CD4-positive, alpha-beta T cell (primary cell): ENCODE results near the gene NEK10. TPM values are rescaled to one million over a fixed set of nuclear protein-coding genes. Genes with fewer than 3 reads are reported as not detected.

Experiments
- ATAC-seq: fragments of 200-7000 bp; cut with Tn5 transposase; one replicate; pipeline ENCODE4 v1.10.0; 2022; ENCODE audit warnings: mild to moderate bottlenecking; ENCODE audit not compliant: poor library complexity
- CTCF ChIA-PET: fragments of 350-600 bp; sonication (Branson Sonifier 250); formaldehyde crosslinking; loops from one replicate; lab custom pipeline; 2021; ENCODE audit warnings: antibody characterized with exemption, inconsistent platforms; lab: Charles Lee
- POLR2A ChIA-PET: fragments of 350-600 bp; sonication (Branson Sonifier 250); formaldehyde crosslinking; loops from one replicate; lab custom pipeline; 2021; ENCODE audit warnings: antibody characterized with exemption, inconsistent platforms; lab: Charles Lee
- DNase-seq, 14 experiments: peaks; one replicate each; pipeline ENCODE4 v3.0.0-alpha.2; 2013 to 2020; ENCODE audit warnings: mixed read lengths in 2 of 14
- H3K27ac ChIP-seq, 2 donors: one replicate each; pipeline versions ENCODE4 v1.5.1 to v1.7.0; 2013; ENCODE audit warnings: low read length in 2 of 2, low read depth in 1 of 2, mild to moderate bottlenecking in 1 of 2
- H3K27me3 ChIP-seq, 2 experiments: 1 replicate in 1 of 2; 2 replicates in 1 of 2; pipeline versions ENCODE4 v1.6.1 to v1.7.0; 2013; ENCODE audit warnings: low read length in 2 of 2, control low read depth in 1 of 2, mild to moderate bottlenecking in 1 of 2, moderate library complexity in 1 of 2; ENCODE audit not compliant: insufficient read depth in 2 of 2, control insufficient read depth in 1 of 2
- H3K36me3 ChIP-seq: one replicate; pipeline ENCODE4 v1.6.1; 2013; ENCODE audit warnings: low read length, control low read depth; ENCODE audit not compliant: insufficient read depth
- H3K4me1 ChIP-seq: one replicate; pipeline ENCODE4 v1.6.1; 2013; ENCODE audit warnings: low read length, control low read depth; ENCODE audit not compliant: insufficient read depth
- H3K4me3 ChIP-seq: one replicate; pipeline ENCODE4 v1.5.1; 2013; ENCODE audit warnings: mild to moderate bottlenecking, low read length, moderate library complexity
- H3K9me3 ChIP-seq, 2 experiments: 1 replicate in 1 of 2; 2 replicates in 1 of 2; pipeline versions ENCODE4 v1.6.1 to v1.7.0; 2013; ENCODE audit warnings: low read length in 2 of 2, mild to moderate bottlenecking in 2 of 2, control low read depth in 1 of 2, moderate library complexity in 1 of 2; ENCODE audit not compliant: control insufficient read depth in 1 of 2, insufficient read depth in 1 of 2
- H3K27ac Mint-ChIP-seq: one replicate; pipeline ENCODE4 v1.8.0; 2020; ENCODE audit warnings: mixed read lengths
- H3K27me3 Mint-ChIP-seq: one replicate; pipeline ENCODE4 v1.8.0; 2021; ENCODE audit warnings: mixed read lengths
- H3K36me3 Mint-ChIP-seq: one replicate; pipeline ENCODE4 v1.8.0; 2021; ENCODE audit warnings: low read depth, mixed read lengths
- H3K4me1 Mint-ChIP-seq: one replicate; pipeline ENCODE4 v1.8.0; 2021; ENCODE audit warnings: low read depth, mixed read lengths
- H3K4me3 Mint-ChIP-seq: one replicate; pipeline ENCODE4 v1.8.0; 2020; ENCODE audit warnings: mild to moderate bottlenecking, mixed read lengths
- H3K9me3 Mint-ChIP-seq: one replicate; pipeline ENCODE4 v1.8.0; 2020; ENCODE audit warnings: mixed read lengths
- intact Hi-C, 2 experiments: fragments of 100-400 bp; cut with DNase I in 1 of 2; cut with micrococcal nuclease in 1 of 2; formaldehyde crosslinking; loops; one replicate each; pipeline versions ENCODE4 v1.15.1 to v1.9.0; 2023 to 2025; cut with DNase I, micrococcal nuclease
- total RNA-seq, 174 experiments: library from RNA in 2 of 174; stranded (reverse) in 2 of 174; gene quantifications; one replicate each; pipeline ENCODE4 v1.2.3 and lab custom pipeline; 2021 to 2026
- TF ChIP-seq, protein P1 (sequence below): fragments of 200-600 bp; IDR thresholded peaks from one replicate; pipeline ENCODE4 v1.8.0; 2022; ENCODE audit warnings: antibody characterized with exemption, mild to moderate bottlenecking

NEK10 gene
- total RNA-seq, 2 experiments from 2014 or later = 0.61 to 0.77 TPM

DNA sequence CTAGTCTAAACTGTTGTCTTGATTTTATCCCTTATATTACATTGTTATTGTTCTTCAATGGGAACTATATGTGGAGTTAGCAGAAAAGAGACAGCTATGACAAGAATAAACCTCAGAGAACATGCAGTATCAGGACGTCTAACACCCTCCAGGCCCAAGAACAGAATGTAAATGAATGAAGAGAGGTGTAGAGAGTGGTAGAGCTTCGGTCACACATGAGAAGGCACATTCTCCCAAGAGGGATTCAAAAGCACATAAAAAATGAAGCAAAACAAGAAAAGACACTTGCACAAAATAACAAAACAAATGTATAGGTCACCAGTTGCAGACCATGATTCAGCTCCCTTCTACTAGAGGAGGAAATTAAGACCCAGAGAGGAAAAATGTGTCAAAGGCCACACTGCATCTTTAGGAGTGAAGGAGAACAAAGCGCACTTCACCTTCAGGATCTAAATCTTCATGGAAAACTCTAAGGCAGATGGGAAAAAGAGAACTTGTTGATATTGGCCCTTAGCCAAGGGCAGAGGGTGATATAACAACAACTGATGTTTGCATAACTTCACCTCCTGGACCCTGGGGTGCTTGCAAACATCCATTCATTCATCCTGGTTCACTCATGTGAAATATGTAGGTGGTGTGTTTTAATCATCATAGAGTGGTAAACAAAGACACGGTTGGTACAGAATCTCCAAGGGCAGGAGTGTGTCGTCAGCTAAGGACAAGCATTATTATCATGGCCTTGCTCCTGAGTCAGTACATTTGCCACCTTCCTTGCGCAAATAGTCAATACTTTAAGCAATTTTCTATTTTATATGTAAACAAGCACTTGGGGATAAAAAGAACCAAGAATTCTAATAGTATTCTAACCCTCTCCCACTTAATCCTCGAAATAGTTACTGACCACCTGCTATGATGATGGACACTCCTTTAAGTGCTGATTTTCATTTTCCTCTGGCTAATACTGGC is 8.8 kb downstream of the NEK10 start:
- H3K36me3 Mint-ChIP-seq = no peaks in the 10 kb centered on the region
- no peaks in the 10 kb centered on the region for H3K9me3 Mint-ChIP-seq
- Histone ChIP-seq H3K9me3 (no peaks in the 10 kb centered on the region), H3K4me1 (peaks cover 8% of the 10 kb centered on the region), H3K27ac (no peak overlapping the region), H3K36me3 (no peaks in the 10 kb centered on the region), H3K4me3 (no peak overlapping the region), H3K27me3 (no peaks in the 10 kb centered on the region)
- TF ChIP-seq, protein P1, sequence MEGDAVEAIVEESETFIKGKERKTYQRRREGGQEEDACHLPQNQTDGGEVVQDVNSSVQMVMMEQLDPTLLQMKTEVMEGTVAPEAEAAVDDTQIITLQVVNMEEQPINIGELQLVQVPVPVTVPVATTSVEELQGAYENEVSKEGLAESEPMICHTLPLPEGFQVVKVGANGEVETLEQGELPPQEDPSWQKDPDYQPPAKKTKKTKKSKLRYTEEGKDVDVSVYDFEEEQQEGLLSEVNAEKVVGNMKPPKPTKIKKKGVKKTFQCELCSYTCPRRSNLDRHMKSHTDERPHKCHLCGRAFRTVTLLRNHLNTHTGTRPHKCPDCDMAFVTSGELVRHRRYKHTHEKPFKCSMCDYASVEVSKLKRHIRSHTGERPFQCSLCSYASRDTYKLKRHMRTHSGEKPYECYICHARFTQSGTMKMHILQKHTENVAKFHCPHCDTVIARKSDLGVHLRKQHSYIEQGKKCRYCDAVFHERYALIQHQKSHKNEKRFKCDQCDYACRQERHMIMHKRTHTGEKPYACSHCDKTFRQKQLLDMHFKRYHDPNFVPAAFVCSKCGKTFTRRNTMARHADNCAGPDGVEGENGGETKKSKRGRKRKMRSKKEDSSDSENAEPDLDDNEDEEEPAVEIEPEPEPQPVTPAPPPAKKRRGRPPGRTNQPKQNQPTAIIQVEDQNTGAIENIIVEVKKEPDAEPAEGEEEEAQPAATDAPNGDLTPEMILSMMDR = no peak
- DNase-seq (no peak), ATAC-seq (no peak)
- intact Hi-C loops = loop anchor here (5.0 to 10.0 kb wide), 2 partner anchors 982 to 984 kb away; partner anchors contain the start of genes AZI2 (in 1 of the 2) and ZCWPW2 (in 1 of the 2)
- H3K27me3 Mint-ChIP-seq = no peaks in the 10 kb centered on the region
- peak overlapping the region; percentile 82 for H3K27ac Mint-ChIP-seq
- no peak overlapping the region for H3K4me3 Mint-ChIP-seq
- peaks cover 39% of the 10 kb centered on the region for H3K4me1 Mint-ChIP-seq
- ChIA-PET CTCF (interaction anchor here (1.3 kb wide), 1 partner anchor 9 kb away, joined by 3 read pairs; the partner anchor contains the start of gene NEK10), POLR2A (no interaction called here)

DNA sequence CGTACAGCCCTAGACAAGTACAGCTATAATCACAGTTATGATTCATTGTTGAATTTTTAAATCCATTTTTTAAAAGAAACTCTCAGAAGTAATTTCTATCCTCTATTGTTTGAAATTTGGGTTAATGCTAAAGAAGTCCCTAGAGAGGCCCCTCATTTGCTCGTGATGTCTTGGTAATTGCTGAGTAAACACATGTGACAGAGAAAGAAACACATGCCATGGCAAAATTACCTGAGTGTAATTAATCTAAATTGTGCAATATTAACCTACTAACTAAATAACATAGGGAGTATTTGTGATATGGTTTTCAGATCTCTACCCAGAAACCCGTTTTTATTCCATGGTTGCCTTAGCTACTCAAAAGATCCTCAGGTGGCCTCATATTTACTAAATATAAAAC is 10.8 kb downstream of the NEK10 start:
- ChIA-PET POLR2A (interaction anchor here (0.8 to 1.4 kb wide), 3 partner anchors 8 to 109 kb away, joined by 3 to 5 read pairs (median 3); partner anchors contain the start of gene NEK10), CTCF (interaction anchor here (0.6 to 1.3 kb wide), 13 partner anchors 8 to 323 kb away, joined by 3 to 14 read pairs (median 3); partner anchors contain the start of gene NEK10)
- H3K4me1 Mint-ChIP-seq = peaks cover 39% of the 10 kb centered on the region
- Histone ChIP-seq H3K4me3 (no peak overlapping the region), H3K36me3 (no peaks in the 10 kb centered on the region), H3K27ac (no peak overlapping the region), H3K9me3 (no peaks in the 10 kb centered on the region), H3K27me3 (no peaks in the 10 kb centered on the region), H3K4me1 (peaks cover 8% of the 10 kb centered on the region)
- no peaks in the 10 kb centered on the region for H3K27me3 Mint-ChIP-seq
- TF ChIP-seq, protein P1 = no peak
- intact Hi-C loops = loop anchor here in 1 of 2 experiments (5.0 kb wide), 3 partner anchors 109 to 324 kb away; no protein-coding TSS in a partner anchor
- no peaks in the 10 kb centered on the region for H3K36me3 Mint-ChIP-seq
- DNase-seq (no peak), ATAC-seq (no peak)
- no peaks in the 10 kb centered on the region for H3K9me3 Mint-ChIP-seq
- no peak overlapping the region for H3K27ac Mint-ChIP-seq
- no peak overlapping the region for H3K4me3 Mint-ChIP-seq

DNA sequence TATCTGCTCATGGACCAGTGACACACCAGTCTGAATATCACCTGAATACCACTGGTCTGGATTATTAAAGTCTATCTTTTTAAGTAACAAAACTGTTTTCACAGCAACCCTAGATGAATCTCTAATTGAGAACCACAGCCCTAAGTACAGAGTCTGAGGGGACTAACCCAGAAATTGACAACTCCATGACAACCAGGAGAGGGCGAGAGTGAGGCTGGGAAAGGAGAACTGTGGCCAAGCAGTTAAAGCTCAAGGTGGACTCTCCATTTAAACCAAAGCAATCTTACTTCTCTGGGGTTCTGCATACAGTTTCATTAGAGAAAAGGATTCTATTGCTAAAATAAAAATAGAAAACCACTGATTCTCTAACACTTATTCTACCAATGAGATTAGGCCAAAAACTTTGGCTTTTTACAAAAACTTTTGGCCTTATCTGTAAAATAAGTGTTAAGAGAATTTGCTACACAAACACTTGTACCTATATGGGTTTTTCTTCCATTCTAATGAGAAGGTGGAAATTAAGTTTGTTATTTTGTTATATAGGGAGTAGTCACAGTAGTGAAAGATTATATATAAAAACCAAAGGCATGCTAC is 11.4 kb downstream of the NEK10 start:
- no peak overlapping the region for H3K4me3 Mint-ChIP-seq
- H3K9me3 ChIP-seq = no peaks in the 10 kb centered on the region
- TF ChIP-seq, protein P1 = peak; percentile 73
- H3K4me1 Mint-ChIP-seq = peaks cover 39% of the 10 kb centered on the region
- CTCF ChIA-PET = interaction anchor here (0.6 to 1.3 kb wide), 13 partner anchors 9 to 324 kb away, joined by 3 to 14 read pairs (median 3); partner anchors contain the start of gene NEK10
- no peak overlapping the region for H3K27ac Mint-ChIP-seq
- H3K36me3 ChIP-seq = no peaks in the 10 kb centered on the region
- peaks cover 8% of the 10 kb centered on the region for H3K4me1 ChIP-seq
- peak; percentile 28 to 79 (median 40) for DNase-seq
- ATAC-seq = peak; percentile 83
- intact Hi-C loops = loop anchor here (1.0 to 5.0 kb wide), 4 partner anchors 110 to 325 kb away; no protein-coding TSS in a partner anchor
- no peaks in the 10 kb centered on the region for H3K36me3 Mint-ChIP-seq
- POLR2A ChIA-PET = interaction anchor here (0.8 to 1.4 kb wide), 3 partner anchors 8 to 110 kb away, joined by 3 to 5 read pairs (median 3); partner anchors contain the start of gene NEK10
- H3K27me3 Mint-ChIP-seq = no peaks in the 10 kb centered on the region
- no peaks in the 10 kb centered on the region for H3K9me3 Mint-ChIP-seq
- H3K27me3 ChIP-seq = no peaks in the 10 kb centered on the region
- no peak overlapping the region for H3K27ac ChIP-seq
- H3K4me3 ChIP-seq = no peak overlapping the region
